Colonic mucosa (tissue), 4 donors: Measurements from ENCODE around the gene MSANTD2. TPM values are rescaled to one million over a fixed set of nuclear protein-coding genes. Genes with fewer than 3 reads are reported as not detected.

ENCODE experiments used
- DNase-seq: peaks from one replicate; pipeline ENCODE4 v3.0.0-alpha.2; 2020
- H3K27ac ChIP-seq: fragments of 200-600 bp; one replicate; pipeline ENCODE4 v1.8.0; 2021
- H3K27me3 ChIP-seq: fragments of 200-600 bp; one replicate; pipeline ENCODE4 v1.8.0; 2021
- H3K36me3 ChIP-seq: fragments of 200-600 bp; one replicate; pipeline ENCODE4 v1.8.0; 2021
- H3K4me1 ChIP-seq: fragments of 200-600 bp; one replicate; pipeline ENCODE4 v1.8.0; 2021; ENCODE audit warnings: mild to moderate bottlenecking
- H3K4me3 ChIP-seq: fragments of 200-600 bp; one replicate; pipeline ENCODE4 v1.8.0; 2021
- H3K9ac ChIP-seq, 2 donors: one replicate each; pipeline ENCODE4 v1.7.0; 2013; ENCODE audit warnings: control low read depth in 2 of 2, low read depth in 2 of 2, low read length in 2 of 2
- H3K9me3 ChIP-seq: fragments of 200-600 bp; one replicate; pipeline ENCODE4 v1.8.0; 2021
- intact Hi-C: fragments of 100-400 bp; cut with DNase I; formaldehyde crosslinking; loops from one replicate; pipeline ENCODE4 v1.14.1; 2022
- total RNA-seq, 2 donors: library from RNA; stranded (reverse); fragmentation: NEBNext Ultra II Directional in 1 of 2; extraction: Animal tissue kit (Norgen Biotek cat#: 25700) in 1 of 2; gene quantifications; one replicate each; pipeline ENCODE4 v1.2.1, GENCODE V29; 2021
- TF ChIP-seq, protein P1 (sequence below): fragments of 200-600 bp; IDR thresholded peaks from one replicate; pipeline ENCODE4 v1.8.0; 2022; ENCODE audit warnings: antibody characterized with exemption, mild to moderate bottlenecking
- donor health status: healthy.
- donor health status: DM: no; HTN: no; CAD: no.
- donor health status: DM: no; HTN: no; CAD: no.

Gene MSANTD2
- total RNA-seq, 2 donors from 2014 or later = 7.0 to 12.7 TPM

DNA sequence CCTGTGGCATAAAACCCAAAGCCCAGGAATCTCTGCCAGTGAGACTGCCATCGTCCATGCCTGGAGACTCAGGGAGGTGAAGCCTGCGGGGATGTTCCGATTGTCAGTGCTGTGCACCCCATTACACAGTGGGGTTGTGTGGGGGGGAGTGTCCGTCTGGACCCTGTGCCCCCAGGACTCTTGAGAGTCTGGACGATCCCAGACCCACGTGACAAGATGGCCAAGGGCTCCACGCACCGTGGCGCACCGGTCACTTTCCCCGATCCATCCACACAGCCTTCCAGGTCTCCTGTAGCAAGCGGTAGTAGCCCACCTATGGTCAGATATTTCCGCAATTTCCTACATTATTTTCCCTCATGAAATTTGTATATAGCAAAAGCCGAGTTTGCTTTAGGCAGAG lies 81.4 kb downstream of the MSANTD2 start:
- H3K9ac ChIP-seq = no peak overlapping the region
- H3K27me3 ChIP-seq = peaks cover 24% of the 10 kb centered on the region
- no peaks in the 10 kb centered on the region for H3K36me3 ChIP-seq
- H3K4me1 ChIP-seq = peaks cover 8% of the 10 kb centered on the region
- H3K4me3 ChIP-seq = no peak overlapping the region
- H3K9me3 ChIP-seq = no peaks in the 10 kb centered on the region
- DNase-seq = no peak
- TF ChIP-seq, protein P1, sequence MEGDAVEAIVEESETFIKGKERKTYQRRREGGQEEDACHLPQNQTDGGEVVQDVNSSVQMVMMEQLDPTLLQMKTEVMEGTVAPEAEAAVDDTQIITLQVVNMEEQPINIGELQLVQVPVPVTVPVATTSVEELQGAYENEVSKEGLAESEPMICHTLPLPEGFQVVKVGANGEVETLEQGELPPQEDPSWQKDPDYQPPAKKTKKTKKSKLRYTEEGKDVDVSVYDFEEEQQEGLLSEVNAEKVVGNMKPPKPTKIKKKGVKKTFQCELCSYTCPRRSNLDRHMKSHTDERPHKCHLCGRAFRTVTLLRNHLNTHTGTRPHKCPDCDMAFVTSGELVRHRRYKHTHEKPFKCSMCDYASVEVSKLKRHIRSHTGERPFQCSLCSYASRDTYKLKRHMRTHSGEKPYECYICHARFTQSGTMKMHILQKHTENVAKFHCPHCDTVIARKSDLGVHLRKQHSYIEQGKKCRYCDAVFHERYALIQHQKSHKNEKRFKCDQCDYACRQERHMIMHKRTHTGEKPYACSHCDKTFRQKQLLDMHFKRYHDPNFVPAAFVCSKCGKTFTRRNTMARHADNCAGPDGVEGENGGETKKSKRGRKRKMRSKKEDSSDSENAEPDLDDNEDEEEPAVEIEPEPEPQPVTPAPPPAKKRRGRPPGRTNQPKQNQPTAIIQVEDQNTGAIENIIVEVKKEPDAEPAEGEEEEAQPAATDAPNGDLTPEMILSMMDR = no peak
- no peak overlapping the region for H3K27ac ChIP-seq
- intact Hi-C loops = no loop called here

DNA sequence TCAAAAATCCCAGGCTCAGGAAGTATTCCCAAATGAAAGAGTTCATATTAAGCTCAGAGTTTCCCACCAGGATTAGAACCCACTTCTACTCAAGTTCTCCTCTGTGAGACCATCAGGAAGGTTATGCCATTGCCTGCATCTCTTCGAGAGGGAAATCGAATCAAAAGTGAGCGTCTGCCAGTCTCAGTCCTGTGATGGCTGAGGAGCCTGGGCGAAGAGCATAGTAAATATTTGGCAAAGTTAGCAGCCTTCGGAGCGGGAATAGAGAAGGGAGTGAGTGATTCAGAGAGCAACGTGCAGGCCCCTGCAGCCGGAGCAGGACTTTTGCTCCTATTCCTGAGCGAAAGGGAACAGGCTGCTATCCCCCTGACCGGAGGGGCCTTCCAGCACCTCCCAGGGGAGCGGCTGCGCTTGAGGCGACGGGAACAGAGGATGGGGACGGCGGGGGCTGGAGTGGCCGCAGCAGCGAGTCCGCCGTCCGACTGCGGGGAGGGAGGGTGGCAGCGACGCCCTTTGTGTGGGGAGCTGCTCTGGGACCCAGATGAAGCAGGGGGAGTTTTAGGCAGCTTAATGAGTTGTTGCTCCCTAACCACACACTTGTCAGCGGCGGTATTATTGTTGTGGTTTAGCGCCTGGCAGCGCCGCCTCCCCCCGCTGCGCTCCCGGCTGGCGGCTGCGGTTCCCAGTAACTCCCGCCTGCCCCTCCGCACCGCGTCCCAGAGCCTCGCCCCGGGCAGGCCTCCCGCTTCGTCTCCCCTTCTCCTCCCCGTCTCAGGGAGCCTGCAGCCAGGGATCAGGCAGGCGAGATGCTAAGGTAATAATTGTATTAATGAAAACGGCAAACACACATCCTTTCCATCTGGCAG lies 82.2 kb downstream of the MSANTD2 start:
- no peak for DNase-seq
- peaks cover 24% of the 10 kb centered on the region for H3K27me3 ChIP-seq
- TF ChIP-seq, protein P1 = no peak
- H3K4me3 ChIP-seq = peak overlapping the region; percentile 38
- intact Hi-C loops = no loop called here
- H3K27ac ChIP-seq = no peak overlapping the region
- no peaks in the 10 kb centered on the region for H3K9me3 ChIP-seq
- H3K9ac ChIP-seq = no peak overlapping the region
- no peaks in the 10 kb centered on the region for H3K36me3 ChIP-seq
- H3K4me1 ChIP-seq = peaks cover 8% of the 10 kb centered on the region

DNA sequence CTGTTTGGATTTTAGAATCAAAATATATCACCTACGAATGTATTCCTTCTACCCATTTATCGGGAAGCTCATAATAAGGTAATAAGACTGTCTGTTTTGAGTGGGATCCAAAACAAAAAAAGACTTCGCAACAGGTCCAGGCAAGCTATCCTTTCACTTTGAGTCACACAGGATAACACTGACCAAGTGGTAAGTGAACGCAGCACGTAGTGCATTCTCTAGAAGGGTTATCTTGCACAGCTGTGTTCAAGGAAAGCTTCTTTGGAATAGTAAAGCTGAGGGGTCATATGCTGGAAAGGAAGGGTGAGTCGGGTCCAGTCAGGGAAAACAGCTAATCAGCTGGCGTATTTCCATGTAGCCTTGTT lies 82.8 kb downstream of the MSANTD2 start:
- Histone ChIP-seq H3K27me3 (peaks cover 24% of the 10 kb centered on the region), H3K4me1 (peaks cover 8% of the 10 kb centered on the region), H3K9me3 (no peaks in the 10 kb centered on the region), H3K9ac (no peak overlapping the region), H3K27ac (no peak overlapping the region), H3K4me3 (no peak overlapping the region), H3K36me3 (no peaks in the 10 kb centered on the region)
- no peak for DNase-seq
- intact Hi-C loops = no loop called here
- TF ChIP-seq, protein P1 = no peak

DNA sequence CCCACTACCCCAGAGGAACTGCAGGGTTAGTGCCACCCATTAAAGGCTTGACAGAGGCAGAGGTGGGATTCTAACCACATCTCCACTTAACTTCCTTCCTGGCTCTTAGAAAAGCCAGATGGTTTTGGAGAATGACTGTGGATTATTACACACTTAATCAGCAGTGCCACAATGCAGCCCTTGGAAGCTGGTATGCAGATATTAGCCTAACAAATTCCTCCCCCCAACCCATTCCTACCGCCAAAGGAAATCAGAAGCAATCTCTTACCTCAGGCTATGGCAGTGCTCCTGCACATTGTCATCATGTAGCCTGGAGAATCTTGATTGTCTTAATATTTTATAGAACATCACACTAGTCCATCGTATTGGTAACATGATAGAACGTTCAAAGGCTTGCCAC lies 83.6 kb downstream of the MSANTD2 start:
- intact Hi-C loops = no loop called here

More for the DNA sequence above, 83.6 kb downstream of the MSANTD2 start:
- DNase-seq = no peak
- H3K36me3 ChIP-seq = no peaks in the 10 kb centered on the region
- H3K9me3 ChIP-seq = no peaks in the 10 kb centered on the region
- peaks cover 24% of the 10 kb centered on the region for H3K27me3 ChIP-seq
- H3K27ac ChIP-seq = no peak overlapping the region
- TF ChIP-seq, protein P1 = no peak
- no peak overlapping the region for H3K9ac ChIP-seq
- no peak overlapping the region for H3K4me3 ChIP-seq
- H3K4me1 ChIP-seq = peaks cover 8% of the 10 kb centered on the region

Other genes starting within 250 kb of the MSANTD2 start
- gene OR8A1, start 230.4 kb downstream of the MSANTD2 start, total RNA-seq = not detected
- gene PANX3, start 189.0 kb downstream of the MSANTD2 start, total RNA-seq = not detected
- gene TBRG1, start 177.5 kb downstream of the MSANTD2 start, total RNA-seq = 10 to 100 TPM; 25.7 to 29.1 TPM
- 100 to 1,000 TPM; 128 to 236 TPM for gene SIAE, start 126.7 kb downstream of the MSANTD2 start, total RNA-seq
- gene SPA17, start 126.5 kb downstream of the MSANTD2 start, total RNA-seq = 10 to 100 TPM in 1 of 2 donors, 1 to 10 TPM in 1; 8.4 to 10.7 TPM
- gene NRGN, start 60.5 kb downstream of the MSANTD2 start, total RNA-seq = 10 to 100 TPM in 1 of 2 donors, 1 to 10 TPM in 1; 3.1 to 11.1 TPM
- 100 to 1,000 TPM; 122 to 155 TPM for gene VSIG2, start 48.2 kb downstream of the MSANTD2 start, total RNA-seq
- gene ESAM, start 38.1 kb downstream of the MSANTD2 start, total RNA-seq = 10 to 100 TPM; 10.4 to 15.7 TPM
- gene ROBO3, start 65.0 kb upstream of the MSANTD2 start, total RNA-seq = 1 to 10 TPM; 7.8 to 8.0 TPM
- gene ROBO4, start 97.5 kb upstream of the MSANTD2 start, total RNA-seq = 1 to 10 TPM; 4.0 to 5.0 TPM
- not detected for gene HEPN1, start 118.8 kb upstream of the MSANTD2 start, total RNA-seq
- under 1 TPM; 0.08 to 0.12 TPM for gene HEPACAM, start 135.6 kb upstream of the MSANTD2 start, total RNA-seq
- gene CCDC15, start 153.8 kb upstream of the MSANTD2 start, total RNA-seq = 1 to 10 TPM; 1.2 to 2.5 TPM